HG02759 (cell line): ENCODE measurements around the gene MSRB3.

Experiments used
- ATAC-seq: cut with Tn5 transposase; IDR thresholded peaks from one replicate; pipeline ENCODE4 v1.9.1; 2021; ENCODE audit warnings: mild to moderate bottlenecking, moderate library complexity; ENCODE audit not compliant: unreplicated experiment

MSRB3 gene

DNA sequence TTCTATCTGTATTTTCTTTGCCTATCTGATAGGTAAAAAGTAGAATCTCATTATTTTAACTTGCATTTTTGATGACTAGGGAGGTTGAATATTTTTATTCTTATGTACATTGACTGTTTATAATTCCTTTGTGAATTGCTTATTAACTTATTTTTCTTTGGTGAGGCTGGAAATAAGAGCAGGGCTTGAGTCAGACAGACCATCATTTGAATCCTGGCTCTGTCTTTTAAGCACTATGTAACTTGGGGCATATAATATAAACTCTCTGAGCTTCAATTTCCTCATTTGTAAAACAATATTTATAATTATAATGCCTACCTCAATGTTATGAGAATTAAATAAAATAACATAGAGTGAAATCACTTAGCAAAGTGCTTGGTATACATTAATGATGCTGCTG lies 108.9 kb downstream of the MSRB3 start:
- ATAC-seq: no peak

DNA sequence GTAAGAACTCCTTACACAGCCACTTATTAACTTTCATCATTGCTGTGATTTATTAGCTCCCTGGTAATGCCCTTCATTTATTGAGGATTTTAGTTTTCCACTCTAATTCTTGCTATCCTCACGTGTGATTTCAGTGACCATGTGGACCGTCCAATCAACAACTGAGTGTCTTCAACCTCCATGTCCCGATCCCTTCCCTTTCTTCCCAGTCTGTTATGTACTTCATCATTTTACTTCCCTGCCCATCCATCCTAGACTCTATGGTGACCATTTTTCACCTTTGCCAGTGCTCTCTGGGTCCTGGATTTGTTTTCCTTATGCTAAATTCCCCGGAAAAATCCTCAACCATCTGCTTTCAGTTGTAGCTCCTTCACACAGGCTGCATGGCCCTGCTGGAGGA lies 111.0 kb downstream of the MSRB3 start:
- ATAC-seq: no peak

DNA sequence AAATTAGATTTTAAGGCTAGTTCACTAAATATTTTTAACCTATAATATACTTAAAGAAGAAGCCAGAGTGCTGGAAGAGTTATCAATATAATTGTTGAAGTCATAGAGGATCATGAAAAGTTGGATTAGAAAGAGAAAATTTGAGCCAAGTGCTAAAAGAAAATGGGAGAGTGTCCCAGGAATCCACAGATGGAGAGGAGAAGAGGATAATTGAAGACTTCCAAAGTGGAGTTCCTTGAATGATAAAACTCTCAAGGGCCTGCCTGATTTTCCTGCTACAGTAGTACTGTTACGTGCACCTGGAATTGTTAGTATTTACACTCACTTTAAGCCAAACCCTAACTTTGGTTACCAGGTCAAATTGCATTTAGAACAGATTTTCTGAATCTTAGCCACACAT lies 113.2 kb downstream of the MSRB3 start:
- no peak for ATAC-seq

DNA sequence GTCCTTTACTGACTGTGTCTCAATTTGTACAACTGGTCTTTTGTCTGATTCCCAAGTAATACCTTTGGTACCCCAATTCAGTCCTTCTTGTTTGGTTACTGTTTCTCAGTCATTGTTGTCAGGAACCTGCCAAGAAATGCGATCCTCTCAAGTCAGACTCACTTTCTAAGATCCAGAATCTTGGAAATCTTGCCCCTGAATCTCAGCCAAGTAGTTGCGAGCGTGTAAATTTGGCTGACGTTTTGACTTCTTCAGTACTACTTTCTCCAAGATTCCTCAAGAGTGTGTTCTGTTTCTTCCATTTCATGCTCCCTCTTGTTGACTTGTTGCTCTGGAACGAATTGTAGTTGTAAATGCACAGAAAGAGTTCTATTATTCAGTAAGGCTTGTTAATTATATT lies 114.0 kb downstream of the MSRB3 start:
- no peak for ATAC-seq

DNA sequence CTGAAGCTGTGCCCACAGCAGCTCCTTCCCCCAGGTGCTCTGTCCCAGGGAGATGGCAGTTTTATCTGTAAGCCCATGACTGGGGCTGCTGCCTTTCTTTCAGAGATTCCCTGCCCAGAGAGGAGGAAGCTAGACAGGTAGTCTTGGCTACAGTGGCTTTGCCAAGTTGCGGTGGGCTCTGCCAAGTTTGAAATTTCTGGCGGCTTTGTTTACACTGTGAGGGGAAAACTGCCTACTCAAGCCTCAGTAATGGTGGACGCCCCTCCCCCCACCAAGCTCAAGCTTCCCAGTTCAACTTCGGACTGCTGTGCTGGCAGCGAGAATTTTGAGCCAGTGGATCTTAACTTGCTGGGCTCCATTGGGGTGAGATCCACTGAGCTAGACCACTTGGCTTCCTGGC lies 124.7 kb downstream of the MSRB3 start:
- no peak for ATAC-seq

DNA sequence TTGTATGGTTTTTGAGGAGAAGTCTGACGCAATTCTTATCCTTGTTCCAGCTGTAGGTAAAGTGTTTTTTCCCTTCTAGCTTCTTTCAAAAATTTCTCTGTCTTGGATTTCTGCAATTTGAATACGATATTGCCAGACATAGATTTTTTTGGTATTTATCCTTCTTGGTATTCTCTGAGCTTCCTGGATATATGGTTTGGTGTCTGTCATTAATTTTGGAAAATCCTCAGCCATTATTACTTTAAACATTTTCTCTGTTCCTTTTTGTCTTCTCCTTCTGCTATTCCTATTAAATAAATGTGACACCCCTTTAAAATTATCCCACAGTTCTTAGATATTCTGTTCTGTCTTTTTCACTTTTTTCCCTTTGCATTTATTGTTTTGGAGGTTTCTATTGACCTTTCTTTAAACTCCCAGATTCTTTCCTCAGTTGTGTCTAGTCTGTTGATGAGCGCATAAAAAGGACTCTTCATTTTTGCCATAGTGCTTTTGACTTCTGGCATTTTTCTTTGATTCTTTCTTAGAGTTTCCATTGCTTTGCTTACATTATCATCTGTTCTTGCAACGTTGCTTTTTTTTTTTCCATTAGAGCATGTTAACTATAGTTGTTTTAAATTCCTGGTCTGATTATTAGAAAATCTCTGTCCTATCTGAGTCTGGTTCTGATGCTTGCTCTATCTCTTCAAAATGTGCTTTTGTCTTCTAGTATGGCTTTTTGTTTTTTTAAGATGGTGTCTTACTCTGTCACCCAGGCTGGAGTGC lies 129.1 kb downstream of the MSRB3 start:
- no peak for ATAC-seq

DNA sequence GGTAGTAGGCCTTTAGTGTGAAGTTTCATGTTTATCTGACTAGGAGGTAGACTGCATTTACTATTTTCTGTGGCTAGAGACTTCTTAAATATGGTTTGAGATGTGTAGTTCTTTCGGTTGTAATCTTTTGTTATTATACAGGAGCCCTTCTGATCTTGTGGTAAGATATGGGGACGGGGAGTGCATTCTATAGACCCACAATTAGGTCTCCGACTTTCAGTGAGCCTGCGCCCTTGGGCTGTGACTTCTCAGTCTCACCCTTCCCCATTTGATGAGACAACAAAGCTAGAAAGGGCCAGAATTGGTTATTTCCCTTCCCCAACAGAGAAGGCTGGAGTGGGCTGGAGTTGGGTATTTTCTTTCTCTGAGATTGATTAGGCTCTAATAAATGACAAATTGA lies 130.0 kb downstream of the MSRB3 start:
- ATAC-seq: no peak

DNA sequence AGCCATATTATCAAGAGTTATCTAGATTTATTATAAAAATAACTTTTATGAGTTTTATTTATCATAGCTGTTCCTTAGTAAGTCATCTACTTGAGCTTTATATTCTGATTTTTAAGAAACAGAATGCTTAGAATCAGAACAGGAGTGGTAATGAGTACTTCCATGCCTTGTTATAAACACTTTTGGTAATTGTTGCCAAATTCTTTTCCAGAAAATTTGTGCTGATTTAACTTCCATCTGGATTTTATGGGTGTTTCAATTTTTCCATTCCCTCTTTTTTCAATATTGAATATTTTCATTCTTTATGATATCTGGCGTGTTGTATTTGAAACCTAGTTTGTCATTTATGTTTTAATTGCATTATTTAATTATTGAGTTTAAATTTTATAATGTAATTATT lies 131.2 kb downstream of the MSRB3 start:
- no peak for ATAC-seq

DNA sequence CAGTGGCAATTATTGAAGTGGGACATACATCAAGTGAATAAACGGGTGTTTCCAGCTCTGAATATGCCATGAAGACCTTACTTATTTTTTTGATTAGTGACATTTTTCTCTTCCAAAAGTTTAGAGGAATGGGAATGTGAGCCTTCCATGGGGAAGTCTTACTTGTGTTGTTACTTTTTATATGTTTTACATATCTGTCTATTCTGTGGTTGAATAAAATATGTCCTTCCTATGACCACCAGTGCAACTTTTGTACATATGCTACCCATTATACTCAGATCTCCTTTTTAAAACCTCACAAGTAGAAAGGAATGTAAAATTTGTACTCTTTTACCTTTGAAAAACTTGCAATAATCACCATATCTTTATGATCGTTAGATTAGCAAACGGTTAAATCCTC lies 132.7 kb downstream of the MSRB3 start:
- no peak for ATAC-seq

DNA sequence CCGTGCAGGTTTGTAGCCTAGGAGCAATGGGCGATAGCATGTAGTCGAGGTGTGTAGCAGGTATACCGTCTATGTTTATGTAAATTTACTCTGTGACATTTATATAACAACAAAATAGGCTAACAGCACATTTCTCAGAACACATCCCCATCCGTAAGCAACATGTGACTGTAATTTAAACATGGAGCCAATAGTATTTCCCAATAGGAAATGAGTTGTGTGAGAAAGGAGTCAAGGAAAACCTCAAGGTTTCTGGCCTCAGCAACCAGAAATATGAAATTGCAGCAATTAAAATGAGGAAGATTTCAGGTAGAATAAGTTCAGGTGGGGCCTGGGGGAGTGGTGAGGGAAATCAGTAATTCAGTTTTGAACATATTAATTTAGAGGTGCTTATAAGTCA lies 136.0 kb downstream of the MSRB3 start:
- no peak for ATAC-seq

DNA sequence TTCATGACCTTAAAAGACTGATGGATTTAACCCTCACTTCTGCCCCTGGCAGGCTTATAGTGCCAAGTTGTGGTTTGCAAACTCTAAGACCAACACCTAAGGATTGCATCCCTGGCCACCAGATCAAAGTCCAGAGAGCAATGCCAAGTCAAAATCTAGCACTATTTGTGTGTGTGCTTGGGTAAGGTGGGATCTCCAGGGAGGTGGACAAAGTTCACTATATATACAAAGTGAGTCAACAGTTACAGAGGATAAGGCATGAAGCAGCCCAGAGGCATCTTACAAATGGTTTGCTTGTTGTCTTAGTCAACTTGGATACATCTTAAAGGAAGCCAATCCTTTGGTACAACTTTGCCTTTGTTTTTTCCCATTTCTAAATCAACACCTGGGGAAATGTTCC lies 137.3 kb downstream of the MSRB3 start:
- ATAC-seq: no peak

DNA sequence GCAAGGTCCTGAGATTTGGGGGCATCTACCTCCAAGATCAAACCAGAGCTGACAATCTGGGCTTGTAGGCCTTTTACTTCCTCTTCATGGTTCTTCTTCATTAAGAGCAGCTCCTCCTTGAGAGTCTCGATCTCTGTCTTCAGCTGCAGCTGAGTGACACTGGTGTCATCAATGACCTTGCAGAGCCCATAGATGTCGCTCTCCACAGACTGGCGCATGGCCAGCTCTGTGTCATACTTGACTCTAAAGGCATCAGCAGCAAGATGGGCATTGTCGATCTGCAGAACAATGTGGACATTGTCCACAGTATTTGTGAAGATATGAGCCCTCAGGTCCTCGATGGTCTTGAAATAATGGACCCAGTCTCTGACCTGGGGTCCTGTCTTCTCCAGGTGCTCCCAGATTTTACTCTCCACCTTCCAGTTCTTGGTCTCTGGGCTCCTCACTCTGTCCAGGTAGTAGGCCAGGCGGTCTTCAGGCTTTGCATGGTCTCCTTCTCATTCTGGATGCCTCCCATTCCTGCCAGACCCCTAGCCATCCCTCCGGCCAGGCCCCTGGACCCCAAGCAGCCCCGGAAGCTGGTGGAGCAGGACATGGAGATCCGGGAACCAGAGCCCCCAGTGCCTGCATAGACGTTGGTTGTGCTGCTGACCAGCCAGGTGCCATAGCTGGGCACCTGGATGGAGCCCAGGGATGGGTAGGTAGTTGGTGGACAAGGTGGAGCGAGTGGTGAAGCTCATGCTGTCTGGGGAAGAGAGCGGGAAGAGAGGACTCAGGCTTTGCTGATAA lies 141.0 kb downstream of the MSRB3 start:
- ATAC-seq: no peak

DNA sequence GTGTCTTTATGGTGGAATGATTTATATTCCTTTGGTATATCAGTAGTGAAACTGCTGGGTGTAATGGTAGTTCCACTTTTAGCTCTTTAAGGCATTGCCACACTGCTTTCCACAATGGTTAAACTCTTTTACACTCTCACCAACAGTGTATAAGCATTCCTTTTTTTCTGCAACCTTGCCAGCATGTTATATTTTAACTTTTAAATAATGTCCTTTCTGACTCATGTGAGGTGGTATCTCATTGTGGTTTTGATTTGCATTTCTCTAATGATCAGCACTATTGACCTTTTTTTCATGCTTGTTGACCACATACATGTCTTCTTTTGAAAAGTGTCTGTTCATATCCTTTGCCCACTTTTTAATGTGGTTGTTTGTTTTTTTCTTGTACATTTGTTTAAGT lies 142.5 kb downstream of the MSRB3 start:
- ATAC-seq: no peak

DNA sequence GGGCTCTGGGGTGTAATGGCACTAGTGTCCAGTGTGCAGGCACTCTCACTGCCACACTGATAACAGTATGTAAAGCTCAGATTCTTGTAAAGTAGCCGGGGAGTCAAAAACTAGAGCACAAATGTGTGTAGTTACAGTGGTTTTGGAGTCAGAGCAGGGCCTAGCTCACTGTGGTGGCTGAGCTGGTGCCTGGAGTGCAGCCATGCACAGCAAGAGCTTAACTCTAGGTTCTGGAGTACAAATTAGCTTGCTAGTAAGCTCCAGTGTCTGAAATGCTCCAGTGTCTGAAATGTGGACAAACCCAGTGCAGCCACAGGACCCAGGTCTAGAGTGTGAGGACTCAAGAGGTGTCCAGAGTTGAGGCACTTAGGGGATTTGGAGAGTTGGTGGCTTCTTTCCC lies 149.2 kb downstream of the MSRB3 start:
- ATAC-seq: no peak

DNA sequence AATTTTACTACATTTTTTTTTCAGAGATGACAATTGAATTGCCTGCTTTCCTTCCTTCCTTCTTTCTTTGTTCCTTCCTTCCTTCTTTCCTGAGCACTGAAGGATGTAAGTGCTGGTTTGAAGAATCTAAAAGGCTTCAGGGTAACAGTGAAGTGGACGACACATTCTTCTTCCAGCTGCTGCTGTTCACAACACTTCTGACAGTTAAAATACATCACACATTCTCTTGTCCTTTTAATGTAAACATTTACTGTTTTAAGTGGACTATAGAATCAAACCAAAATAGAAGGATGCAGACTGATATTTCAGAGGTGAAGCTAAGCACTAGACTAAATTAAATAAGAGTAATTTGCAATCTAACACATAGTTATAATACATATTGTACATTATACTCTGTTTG lies 151.5 kb downstream of the MSRB3 start:
- no peak for ATAC-seq

DNA sequence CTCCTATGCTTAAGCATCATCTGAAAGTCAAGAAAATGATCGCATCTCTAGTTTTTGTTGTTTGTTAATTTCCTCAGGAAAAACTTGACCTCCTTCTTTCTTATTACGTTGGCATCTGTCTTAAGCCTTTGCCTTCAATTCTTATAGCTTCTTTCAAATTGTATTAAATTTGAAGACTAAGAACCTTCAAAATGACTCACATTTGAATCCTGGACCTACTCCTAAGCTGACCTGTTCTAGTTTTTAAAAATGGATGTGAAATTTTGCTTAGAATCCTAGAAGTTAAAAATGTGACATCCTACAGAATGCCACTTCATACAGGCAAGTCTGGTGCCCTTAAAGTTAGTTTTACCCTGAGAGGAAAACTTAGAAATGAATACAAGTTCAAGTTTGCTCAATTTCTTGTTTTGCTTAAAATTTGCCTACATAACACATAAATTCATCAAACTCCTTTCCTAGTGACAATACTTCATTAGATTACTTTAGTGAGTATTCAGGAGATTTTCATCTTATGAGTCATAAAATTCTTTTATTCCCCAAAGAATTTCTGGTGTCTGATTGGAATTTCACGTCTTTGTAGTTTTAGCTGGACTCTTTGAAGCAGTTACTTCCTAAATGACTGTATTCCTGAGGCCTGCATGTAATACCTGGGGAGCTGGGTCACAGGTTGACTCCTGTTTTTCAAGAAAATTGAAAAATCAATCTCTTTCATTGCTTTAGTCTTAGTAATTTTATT lies 152.3 kb downstream of the MSRB3 start:
- no peak for ATAC-seq

DNA sequence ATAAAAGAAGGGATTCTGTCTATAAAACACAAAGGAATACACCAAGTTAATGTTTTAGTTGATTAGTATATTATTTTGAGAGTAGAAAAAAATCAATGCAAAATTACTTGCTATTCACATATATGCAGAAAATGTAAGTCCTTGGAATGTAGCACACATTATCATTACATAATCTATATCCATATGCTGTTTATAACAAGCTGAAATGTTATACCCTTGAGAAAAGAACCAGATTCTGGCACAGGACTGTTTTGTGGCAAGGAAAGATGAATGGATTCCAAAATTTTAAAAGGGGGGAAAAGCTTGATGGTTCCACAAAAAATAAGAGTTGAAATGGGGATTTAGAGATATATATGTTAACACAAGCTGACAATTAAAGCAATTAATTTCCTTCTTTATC lies 153.6 kb downstream of the MSRB3 start:
- no peak for ATAC-seq

DNA sequence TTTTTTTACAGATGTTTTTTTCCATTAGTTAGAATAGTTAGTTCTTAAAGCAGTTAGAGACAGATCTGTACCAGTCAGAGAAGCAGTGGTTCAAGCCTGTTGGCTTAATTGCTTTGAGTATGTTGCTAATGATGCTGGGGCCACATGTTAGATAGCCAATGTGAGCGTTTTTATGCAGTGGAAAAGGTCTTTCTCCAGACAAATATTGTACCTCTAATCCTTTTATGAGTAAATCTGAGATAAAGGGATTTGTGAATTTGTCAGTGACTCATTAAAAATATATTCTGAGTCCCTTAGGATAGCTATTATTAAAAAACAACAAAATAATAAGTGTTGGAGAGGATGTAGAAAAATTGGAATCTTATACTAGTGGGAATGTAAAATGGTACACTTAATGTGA lies 154.2 kb downstream of the MSRB3 start:
- ATAC-seq: no peak

DNA sequence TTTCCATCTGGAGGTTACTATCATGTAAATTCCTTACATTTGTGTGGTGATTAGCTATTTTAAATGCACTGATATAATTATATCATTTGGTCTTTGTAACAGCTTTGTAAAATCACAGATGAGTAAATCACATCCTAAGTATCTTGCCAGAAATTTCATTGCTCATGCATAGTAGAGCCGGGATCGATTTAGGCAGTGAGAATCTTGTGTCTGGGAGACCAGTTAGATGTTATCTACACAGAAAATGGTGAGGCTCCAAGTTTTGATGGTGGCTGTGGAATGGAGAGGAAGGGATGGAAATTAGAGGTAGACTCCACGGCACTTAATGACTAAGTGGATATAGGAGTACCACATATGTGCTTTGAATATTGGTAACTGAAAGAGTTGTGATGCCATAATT lies 156.3 kb downstream of the MSRB3 start:
- ATAC-seq: no peak

DNA sequence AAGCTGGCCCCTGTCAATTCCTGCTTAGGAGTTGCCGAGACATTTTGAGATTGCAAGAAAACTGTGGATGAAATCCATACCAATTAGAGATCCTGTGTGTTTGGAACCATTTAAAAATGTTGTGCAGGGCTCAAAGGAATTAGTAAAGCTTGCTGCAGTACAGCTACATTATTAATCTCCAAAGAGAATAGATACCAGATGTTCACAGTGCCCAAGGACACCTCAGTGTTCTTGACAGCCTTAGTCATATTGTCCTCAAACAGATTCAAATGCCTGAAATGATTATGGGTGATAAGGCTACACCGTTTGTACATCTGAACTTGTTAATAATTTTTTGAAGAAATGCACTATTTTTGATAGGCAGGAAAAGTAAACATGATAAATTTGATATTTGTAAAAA lies 164.6 kb downstream of the MSRB3 start:
- no peak for ATAC-seq

DNA sequence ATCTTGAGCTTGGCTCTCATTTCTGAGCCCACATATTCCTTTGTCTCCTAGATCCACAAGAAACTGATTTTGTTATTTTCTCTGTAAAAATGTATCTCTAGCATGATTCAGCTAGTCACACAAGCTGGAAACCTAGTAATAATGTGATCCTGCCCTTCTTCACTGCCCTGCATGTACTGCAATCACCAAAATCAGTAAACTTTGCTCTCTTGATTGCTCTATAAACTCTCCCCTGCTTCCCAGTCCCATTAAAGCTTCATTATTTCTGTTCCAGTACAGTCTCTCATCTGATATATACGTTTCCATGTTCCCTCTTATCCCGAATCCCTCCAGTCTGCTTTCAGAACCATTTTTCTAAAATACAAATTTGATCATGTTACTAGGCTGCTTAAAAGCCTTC lies 166.5 kb downstream of the MSRB3 start:
- no peak for ATAC-seq

DNA sequence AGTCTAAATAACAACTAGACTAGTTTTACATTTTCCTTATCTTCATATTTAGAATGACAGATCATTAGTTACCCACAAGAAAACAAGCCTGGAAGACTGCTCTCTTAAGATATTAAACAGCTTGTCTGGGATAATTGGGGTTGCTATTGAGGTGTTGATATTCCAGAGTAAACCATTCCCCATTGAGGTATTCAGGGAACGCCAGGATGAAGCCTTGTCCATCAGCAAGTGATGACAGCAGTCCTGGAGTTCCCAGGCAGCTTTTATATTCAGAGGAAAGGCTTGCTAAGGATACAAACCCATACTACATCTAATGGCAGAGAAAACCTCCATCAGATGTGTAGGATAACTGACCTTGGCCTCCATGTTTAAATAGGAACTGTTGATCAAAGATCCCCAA lies 168.4 kb downstream of the MSRB3 start:
- ATAC-seq: no peak
